Daoy (cell line): Measurements from ENCODE around the gene SH3BP5L. TPM values are rescaled to one million over a fixed set of nuclear protein-coding genes. Genes with fewer than 3 reads are reported as not detected.
A peak's percentile ranks its signal among the peaks of the same experiment; 100 is the strongest.

Experiments used
- DNase-seq: peaks from one replicate; pipeline ENCODE4 v3.0.0-alpha.2; 2015; ENCODE audit warnings: low read depth
- total RNA-seq: library from RNA; depleted of rRNA; stranded (reverse); fragments of >200 nt; shearing (Covaris generic); gene quantifications from 2 replicates; pipeline ENCODE4 v1.2.3, GENCODE V29; 2014; rRNA removed

The SH3BP5L gene
- 16.7 and 23.8 TPM in 2 replicates for total RNA-seq

DNA sequence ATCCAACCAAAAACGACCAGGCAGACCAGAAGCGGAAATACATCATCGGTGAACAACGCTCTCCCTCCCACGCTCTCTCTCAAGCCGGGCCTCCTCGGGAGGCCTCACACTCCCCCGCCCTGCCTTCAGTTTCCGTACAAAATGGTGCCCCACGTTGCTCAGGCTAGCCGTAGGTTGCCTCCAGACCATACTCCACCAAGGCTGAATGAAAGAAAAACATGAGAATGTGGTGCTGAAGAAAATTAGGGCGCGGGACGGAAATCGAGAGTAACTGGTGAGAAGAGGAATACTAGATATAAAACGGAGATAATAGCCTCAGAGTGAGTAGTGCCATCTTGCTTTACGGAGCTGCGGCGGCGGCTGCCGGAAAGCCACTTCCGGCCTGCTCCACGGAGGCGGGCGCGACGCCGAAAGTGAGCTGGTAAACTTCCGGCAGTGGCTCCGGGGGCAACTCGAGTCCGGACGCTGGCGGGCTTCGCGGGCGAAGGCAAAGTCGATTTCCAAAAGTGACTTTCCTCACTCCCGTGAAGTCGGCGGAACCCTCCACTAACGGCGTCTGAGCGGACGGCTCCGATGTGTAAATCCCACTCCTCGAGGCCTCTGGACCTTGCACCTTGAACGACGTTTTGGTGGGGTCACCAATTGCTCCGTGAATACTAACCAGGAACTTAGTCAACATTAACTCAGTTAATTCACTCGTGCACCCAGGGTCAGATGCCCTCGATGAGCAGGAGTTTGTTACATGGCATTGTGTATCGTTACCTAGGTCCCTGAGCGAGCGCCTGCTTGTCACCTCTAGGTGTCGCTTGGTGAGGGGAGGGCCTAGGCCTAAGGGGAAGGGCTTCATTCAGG is at the start of gene SH3BP5L:
Gene SH3BP5L (minus strand): TSS at position 7 of the 852 bp plus-strand sequence. CDS start 980 bp downstream, outside the sequence.
- peak; percentile 96 for DNase-seq

DNA sequence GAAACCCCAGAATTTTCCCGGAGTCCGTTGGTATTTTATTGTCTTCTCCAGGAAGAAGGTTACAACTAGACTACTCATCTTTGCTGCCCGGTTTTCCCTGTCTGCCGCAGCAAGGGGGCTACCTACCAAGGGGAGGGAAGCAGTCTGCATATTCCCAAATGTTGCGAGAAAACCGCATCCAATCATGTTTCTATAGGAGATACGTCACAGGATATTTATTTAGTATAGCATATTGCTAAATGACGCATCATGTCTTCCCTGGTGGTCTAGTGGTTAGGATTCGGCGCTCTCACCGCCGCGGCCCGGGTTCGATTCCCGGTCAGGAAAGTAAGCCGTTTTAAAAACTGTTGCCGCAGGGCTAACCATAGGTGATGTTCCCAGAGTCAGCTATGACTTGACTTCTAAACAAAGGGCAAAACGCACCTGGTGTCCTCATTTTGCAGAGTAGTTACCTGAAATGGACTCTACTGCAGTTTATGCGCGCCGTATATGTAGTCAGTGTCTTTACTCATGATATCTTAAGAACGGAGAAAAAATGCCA is 48.3 kb upstream of the SH3BP5L start:
- DNase-seq = peak; percentile 85

DNA sequence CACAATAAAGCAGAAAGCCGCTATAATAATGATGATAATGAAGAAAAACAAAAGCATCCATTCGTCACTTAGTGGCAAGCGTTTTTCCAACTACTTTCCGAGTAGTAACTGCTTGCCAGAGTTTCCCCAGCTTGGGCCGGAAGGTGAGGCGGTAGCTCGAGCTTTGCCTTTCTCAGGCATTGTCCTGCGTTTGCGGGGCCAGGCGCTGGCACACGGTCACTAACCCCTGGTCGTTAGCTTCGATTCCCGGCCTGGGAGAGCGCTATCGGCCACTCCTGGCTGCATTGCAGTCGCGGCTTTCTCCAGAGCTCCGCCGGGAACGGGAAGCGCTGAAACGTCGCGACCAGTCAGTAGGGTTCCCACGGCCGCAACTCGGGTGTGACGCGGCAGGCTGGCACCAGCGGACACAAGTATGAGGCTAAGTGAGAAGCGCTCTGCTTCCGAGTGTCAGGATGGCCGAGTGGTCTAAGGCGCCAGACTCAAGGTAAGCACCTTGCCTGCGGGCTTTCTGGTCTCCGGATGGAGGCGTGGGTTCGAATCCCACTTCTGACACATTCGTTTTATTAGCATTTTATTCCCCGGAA is 47.8 kb upstream of the SH3BP5L start:
- DNase-seq = peak; percentile 97

DNA sequence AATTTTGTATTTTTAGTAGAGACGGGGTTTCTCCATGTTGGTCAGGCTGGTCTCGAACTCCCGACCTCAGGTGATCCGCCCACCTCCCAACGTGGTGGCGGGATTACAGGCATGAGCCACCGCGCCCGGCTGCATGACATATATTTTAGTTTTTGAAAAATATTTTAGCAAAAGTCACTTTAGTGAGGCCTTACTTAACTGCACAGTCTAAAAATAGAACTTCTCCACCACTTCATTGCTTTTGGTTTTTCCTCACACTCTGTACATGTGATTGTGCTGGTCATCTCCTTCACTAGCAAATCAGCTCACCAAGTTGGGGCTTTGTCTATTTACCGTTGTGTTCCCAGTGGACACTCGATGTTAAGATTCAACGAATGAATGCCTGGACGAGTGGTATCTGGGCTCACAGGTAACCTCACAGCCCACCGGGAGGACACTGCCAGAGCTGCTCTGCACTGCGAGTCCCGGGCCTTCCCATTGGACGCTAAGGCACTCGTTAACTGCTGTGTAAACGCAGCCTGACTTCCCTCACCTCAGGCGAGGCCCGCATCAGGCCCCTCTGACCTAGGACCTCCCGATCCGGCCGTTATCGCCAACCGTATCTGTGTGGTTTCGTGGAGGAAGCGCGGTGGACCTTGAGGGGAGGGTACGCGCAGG is 47.2 kb upstream of the SH3BP5L start:
- peak; percentile 83 for DNase-seq

DNA sequence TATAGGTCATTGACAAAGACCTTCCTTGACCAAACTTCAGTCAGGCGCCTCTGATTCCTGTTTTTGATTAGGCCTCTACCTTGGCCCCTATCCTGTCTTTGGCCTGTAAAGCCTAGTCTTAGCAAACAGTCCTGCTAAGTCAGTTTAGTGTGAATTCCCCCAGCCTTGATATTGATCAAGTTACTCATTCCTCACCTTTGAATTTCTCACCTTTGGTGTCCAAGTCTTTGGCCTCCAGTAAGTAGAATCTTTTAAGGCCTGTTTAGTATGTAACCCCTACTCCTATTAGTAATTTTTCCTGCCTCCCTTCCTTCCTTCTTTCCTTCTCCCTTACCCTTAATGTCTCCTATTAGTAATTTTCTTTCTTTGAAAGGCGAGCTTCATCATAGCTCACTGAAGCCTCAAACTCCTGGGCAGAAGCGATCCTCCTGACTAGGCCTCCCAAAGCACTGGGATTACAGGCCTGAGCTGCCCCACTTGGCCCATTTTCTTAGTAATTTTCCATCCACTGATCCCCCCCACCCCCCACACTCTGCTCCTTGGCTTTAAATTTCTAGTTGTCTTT is 46.2 kb upstream of the SH3BP5L start:
- DNase-seq = no peak

DNA sequence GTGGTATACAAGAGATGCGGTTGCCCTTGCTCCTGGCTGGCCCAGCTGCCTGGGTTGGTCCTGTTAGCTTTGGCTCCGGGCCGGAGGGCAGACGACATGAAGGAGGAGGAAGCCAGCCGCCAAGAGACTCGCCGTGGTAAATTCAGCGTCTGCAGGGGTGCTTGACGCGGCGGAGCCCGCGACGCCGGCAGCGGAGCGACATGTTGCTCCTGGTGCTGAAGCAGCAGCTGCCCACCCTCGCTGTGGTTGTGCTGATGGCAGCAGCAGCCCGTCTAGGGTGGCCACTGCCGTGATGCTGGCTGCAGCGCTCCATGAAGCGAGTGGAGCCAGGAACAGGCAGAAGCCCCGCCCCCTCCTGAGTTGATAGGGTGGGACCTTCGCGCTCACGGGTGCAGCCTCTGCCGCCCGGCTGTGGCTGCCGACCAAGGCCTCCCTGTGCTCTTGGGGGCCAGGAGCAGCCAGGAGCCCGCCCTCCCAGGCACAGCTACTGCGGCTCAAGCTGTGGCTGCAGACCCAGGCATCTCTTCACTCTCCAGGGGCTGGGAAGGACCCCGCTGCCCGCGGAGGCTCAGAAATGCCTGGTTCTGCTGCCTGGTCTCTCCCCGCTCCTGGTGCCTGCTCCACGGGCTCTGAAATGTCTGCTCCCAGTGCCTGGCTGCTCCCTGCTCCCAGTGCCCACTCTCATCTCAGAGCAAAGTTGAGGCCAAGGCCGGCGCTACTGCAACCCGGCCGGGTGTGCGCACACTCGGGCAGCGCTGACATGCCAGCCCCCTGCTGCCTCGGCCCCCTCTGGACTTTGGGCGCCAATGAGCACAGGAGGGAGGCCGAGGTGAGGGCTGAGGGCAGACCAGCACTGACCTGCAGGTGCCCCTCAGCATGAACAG is 37.5 kb upstream of the SH3BP5L start:
- DNase-seq = peak; percentile 84

DNA sequence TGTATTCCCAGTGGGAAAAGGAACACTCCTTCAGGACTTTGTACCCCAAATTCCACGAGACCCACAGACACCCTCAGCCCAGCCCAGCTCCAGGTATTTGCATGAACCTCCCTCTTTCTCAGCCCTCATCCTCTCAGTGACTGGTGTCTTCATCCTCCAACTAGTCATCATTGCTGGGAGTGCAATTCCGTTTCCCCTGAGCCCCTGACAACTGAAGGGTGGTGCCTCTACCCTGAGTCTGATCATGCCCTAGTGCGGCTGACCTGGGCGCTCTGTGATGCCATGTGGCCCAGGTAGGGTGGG is 36.9 kb upstream of the SH3BP5L start:
- no peak for DNase-seq

DNA sequence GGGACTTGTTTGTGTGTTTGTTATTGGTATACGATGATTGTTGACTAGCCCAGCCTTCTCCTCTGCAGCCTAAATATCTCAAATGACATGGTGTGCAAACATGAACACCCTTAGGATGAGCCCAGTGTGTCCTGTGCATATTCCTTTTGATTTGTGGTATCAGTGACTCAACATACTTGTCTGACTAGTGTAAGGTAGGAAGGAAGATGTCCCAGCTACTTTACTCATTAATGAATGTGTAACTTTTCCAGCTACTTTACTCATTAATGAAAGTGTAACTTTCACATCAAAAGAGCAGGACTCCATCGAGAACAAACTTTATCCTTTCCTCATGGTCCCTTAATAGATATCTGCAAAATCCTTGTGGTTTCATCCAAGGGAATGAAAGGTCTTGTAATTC is 35.9 kb upstream of the SH3BP5L start:
- no peak for DNase-seq

DNA sequence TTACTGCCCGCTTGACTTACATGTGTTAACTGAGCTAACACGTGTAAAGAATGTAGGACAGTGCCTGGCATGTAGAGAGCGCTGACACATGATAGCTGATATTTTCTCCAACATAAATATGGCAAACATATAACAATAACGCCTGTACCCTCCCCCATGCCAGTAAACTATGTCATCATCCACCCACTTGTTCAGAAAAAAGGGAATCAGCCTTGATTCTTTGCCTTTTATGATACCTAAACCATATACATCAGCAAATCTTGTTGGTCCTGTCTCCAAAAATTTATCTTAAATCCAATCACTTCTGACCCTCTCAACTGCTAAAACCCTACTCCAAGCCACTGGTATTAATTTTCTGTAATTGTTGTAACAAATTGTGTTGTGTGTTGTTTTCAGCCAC is 34.3 kb upstream of the SH3BP5L start:
- DNase-seq = no peak

DNA sequence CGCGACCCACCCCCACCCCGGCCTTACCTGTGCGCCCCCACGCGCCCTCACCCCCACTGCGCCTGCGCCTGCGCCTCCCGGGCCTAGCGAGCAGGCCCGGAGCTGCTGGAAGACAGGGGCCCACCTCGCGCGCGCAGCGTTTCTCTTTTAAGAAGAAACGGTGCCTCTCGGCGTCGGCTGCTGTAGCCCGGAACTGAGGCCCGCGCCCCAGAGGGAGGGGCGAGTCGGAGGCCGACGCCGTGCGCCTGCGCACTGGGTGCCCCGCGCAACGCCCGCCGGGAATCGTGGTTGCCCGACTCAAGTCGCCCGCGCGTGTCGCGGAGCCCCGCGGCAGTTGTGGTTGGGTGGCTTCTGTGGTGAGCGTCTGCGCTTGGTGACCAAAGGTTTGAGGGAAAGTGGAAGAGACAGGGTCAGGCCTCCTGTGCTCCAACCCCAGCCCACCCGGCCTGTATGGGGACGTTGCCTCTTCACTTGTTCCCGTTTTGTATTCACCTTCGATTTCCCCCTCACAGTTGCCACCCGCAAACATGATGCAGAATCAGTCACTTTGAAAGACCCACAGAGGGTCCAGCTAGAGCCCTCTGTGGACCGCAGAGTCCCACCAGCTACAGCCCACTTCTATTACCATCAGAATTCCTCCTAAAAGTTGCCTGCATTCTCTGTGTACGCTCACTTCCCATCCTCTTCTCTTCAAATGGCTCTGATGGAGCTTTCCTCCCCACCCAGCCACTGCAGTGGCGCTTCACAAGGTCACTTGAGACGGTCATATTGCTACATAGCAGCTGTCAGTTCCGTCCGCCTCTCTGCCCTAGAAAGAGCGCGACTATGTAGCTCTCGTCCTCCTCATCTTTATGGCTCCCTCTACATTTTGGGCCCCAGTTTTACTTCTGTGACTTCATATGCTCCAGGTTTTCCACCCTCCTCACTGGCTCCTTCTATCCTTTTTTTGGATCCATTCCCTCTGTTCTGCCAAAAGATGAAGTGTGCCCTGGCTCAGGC is 33.5 kb upstream of the SH3BP5L start, which contains the start of gene ZNF692:
Gene ZNF692 (minus strand): TSS at position 195 of the 999 bp plus-strand sequence. CDS start 776 bp downstream, outside the sequence.
- peak; percentile 98 for DNase-seq

DNA sequence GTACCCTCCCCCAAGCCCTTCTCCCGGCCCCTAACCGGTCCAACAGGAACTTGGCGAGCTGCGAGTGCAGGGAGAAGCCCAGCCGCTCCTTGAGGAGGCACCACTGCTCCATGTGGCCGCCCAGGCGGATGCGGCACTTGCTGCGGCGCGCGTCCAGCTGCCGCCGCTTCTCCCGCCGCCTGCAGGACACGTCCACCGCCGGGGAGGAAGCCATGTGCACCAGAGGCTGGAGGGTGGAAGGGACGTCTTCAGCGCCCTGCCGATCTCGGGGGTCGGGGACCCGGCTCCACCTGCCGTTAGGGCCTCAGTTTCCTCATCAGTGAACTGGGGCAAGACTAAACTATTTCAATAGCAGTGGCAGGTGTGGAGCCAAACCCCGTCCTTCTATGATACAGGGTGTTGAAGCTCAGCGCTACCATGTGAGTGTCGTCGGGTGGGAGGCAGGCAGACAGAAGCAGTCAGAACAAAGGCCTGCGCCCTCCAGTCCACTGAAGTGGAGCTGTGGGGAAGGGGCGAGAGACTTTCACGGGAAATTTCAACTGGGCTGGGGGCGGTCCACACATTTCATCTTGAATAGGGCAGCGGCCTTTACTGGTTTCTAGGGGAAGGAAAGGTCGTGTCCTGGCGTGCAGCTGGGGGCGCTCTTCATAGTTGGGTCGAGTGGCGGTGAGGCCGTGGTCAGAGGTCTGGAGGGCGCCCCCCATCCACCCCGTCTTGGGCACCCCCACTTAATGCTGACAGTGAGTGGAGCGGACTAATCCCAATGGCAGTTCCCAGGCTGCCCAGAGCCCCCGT is 32.6 kb upstream of the SH3BP5L start:
- peak; percentile 79 for DNase-seq

DNA sequence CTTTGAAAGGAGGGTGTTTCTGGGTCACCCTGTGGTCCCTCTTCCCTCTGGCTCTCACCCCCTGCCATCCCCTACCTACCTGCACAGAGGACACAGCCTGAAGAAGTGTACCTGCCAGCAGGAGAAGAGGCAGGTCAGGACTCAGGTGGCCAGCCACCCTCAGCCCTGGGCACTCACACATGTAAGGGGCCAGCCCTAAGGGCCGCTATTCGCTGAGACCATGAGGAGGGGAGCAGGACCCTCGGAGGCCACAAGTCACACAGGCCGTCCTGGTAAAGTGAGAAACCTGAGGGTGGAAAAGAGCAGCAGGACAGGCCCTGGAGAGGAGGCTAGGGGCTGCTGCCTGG is 32.0 kb upstream of the SH3BP5L start:
- DNase-seq = no peak

DNA sequence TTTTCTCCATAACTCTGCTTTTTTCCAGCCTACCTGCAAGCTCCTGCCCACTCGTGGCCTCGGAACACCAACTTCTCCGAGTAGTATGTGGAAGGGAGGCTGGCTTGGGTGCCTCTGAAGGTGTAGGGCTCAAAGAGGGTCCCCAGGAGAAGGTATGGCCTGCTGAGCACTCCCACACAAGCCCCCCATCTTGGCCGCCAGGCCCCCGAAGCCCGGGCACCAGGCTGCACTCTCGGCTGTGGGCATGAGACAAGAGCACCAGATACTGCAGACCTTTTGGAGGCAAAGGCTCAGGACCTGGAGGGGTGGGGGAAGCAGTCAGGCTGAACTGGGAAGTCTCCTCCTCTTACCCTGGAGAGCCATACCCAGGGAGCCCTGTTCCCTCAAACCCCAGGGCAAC is 31.5 kb upstream of the SH3BP5L start:
- no peak for DNase-seq

DNA sequence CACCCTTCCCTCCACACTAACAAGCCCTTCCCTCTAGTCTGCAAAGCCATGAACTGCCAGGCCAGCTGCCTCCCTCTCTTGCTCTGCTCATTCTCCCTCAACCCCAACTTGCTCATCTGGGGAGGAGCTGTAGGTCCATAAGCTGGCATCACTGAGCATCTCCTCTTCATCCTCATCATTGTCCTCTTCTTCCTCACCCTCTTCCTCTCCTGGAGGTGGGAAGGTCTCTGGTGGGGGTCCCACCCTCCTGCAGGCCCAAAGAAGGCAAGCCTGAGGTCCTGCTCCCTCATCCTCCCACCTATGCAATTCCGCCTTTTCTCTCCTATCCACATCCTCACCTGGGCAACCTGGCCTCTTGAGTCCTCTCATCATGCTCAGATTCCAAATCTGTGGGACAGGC is 30.5 kb upstream of the SH3BP5L start:
- DNase-seq = no peak

DNA sequence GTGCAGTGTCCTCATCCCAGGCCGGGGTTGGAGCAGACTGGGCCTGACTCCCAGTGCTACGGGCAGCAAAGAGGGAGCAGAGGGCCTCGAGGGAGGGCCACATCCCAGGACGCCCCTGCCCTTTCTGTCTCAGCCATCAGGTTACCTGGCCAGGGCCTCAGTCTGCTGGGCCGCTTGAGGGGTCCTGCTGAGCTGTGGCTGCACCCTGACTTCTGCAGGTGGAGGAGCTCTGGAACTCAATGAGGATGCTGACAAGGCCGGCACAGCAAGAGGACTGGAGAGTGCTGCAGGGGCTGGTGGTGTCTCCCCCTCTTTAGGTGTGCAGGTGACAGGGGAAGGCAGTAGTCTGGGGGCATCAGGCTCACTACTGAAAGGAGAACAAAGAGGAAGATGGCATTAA is 29.9 kb upstream of the SH3BP5L start:
- DNase-seq = no peak

DNA sequence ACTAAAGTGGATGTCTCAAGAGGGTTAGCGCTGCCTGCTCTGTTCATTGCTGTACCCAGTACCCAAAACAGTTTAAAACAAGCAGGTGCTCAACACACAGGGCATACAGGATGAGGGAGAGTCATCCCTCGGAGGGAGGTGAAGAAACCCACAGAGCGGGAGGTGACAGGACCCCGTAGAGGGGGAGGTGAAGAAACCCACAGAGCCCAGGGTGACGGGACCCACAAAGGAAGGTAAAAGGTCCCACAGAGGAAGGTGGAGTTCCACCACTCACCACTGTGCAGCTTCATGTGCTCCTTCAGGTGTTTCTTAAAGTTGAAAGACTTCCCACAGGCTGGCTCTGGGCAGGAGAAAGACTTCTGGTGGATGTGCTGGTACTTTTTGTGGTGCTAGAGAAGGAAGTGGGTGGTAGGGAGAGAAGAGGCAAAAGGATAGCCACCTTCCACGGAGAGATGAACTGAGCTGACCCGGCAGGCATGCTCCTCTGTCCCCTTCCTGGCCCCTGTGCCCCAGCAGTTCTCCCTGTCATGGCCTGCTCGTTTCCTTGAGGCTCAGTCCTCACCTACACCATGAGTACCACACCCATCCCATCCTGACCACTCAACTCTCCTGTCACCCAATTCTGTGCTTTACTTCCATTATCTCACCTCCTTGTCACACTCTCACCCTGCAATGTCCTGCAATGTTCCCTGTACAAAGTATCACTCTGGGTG is 28.1 kb upstream of the SH3BP5L start:
- DNase-seq = no peak

DNA sequence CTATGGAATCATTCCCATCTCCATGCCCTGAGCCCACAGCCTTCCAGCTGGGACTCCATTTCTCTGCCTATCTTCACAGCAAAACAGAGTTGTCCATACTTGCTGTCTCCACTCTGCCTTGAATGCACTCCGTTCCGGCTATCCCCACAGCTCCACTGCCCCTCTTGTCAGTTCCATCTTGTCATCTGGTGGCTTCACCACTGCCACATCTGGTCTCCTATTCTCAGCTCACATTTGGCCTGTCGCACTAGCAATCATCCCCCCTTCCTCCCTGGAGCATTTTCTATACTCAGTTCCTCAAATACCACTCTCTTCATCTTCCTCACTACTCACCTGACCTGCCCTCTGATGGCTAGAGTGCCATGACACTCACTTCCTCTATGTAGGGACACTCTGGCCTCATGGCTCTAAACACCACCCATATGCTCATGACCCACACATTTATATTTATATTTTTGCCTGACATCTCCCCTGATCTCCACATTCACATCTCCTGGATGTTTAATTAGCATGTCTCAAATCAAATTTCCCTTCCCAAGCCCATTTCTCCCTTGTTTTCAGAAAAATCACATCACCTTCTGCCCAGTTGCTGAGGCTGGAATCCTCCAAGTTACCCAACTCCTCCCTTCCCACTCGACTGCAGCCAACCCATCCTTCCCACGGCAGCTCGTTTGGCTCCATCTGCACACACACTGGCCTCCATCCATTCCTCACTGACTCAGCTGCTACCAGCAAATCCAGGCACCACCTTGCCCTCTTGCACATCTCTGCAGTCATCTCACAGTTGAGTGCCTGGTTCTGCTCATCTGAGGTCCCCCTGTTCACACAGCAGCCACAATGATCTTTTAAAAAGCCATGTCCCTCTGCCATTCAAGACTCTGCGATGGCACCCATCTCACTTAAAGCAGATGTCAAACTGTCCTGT is 27.0 kb upstream of the SH3BP5L start:
- DNase-seq = no peak
